NK-92 treated with Interleukin-12 subunit alpha and Interleukin-12 subunit beta, amount 100 ng/mL, for 24 hours (cell line): Measurements from ENCODE around the gene USP25.

ENCODE experiments used
- DNase-seq: peaks from one replicate; lab custom pipeline; 2025; lab: John Stamatoyannopoulos, UW

The USP25 gene

DNA sequence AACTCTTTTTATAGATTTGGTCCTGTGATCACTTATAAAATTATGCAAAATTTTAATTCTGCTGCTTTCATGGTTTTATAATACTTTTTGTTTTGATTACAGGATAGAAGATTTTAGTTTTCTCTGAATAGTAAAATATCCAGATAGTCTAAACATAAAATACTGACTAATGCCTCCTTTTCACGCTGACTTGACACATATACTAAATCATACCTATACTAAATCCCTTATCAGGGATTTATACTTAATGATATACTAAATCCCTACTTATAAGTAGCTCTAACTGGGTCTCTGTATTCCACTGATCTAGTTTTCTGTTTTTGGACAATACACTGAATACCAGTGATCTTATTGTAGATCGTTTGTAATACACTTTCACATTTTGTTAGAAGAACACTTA lies 128.0 kb downstream of the USP25 start:
- DNase-seq, result no peak

DNA sequence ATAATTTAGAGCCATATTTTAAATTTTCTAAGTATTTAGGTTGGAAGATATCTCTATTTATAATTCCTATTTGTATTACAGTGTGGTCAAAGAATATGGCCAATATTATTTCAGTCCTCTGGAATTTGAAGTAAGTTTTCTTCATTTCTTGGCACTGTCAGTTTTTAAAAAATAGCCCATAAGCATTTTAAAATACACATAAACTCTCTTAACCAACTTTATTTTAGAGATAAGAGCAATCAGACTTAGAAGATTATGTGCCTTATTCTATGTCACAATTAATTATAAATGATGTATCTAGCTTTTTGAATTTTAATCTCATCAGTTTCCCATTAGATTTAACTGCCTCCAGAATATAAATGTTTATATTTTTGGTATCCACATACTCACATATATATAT lies 130.8 kb downstream of the USP25 start:
- no peak for DNase-seq

DNA sequence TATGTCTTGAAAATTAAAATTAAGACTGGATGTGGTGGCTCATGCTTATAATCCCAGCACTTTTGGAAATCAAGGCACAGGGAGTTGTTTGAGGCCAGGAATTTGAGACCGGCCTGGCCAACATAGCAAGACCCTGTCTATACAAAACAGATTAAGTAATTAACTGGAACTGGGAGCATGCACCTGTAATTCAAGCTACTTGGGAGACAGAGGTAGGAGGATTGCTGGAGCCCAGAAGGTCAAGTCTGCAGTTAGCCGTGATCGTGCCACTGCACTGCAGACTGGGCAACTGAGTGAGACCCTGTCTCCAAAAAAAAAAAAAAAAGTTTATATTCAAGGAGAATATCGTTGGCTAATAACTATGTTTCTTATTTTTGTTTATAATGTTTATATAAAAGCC lies 139.2 kb downstream of the USP25 start:
- no peak for DNase-seq

DNA sequence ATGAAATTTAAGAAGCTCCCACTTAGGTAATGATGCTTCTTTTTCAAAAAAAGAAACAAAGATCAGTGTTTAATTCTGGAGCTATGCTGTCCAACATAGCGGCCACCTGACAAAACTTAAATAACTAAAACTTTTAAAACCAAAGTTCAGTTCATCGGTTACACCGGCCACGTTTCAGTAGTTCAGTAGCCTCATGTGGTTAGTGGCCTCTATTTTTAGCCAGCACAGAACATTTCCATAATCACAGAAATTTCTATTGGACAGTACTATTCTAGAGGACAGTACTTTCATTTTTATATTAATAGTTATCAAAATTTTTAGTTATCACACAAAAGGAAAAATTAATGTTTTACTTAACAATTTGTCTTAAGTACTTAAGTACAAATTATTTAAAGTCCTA lies 141.0 kb downstream of the USP25 start:
- no peak for DNase-seq

DNA sequence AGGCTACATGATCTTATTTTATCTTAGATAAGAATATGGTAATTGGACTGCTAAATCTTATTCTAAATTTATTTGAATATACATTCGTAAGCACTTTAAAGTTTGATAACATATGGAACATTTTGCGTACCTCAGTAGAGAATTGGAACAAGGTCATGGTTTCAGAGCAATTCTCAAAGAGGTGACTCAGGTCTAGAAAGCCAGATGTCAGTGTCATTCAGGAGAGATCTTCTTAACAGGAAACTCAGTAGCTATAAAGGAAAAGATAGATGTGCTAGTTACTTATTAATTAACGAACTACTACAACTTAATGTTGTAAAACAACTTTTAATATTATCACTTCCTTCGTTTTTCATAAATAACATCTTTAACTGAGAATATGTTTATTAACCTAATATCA lies 142.5 kb downstream of the USP25 start:
- no peak for DNase-seq

DNA sequence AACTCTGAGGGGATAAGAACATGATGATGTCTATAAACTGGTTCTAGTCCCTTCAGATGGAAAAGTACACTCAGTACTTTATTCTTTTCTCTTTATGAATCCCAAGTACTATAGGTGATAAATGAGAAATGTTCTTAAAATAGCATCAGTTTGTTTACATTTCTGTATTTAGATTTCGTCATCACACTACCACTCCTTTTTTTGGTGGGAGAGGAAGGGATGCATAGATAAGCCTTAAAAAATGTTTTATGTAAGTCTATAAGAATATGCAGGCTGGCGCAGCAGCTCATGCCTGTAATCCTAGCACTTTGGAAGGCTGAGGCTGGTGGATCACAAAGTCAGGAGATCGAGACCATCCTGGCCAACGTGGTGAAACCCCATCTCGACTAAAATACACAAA lies 144.8 kb downstream of the USP25 start:
- no peak for DNase-seq

DNA sequence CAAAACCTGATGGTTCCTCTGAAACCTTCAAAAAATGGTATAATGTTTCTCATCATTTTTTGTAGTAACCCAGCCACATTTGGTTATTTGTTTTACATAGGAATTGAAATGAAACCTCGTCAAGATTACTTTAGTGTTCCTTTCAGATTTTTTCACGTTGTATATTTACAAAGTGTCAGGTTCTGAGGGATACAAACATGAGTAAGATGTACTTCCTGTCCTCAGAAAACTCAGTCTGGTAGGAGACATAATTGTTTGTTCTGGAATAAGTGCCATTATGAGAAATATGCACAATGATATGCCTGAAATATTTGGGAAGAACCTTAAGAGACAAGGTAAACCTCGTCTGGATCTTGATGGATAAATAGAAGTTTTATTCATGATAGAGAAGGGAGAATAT lies 145.5 kb downstream of the USP25 start:
- no peak for DNase-seq

DNA sequence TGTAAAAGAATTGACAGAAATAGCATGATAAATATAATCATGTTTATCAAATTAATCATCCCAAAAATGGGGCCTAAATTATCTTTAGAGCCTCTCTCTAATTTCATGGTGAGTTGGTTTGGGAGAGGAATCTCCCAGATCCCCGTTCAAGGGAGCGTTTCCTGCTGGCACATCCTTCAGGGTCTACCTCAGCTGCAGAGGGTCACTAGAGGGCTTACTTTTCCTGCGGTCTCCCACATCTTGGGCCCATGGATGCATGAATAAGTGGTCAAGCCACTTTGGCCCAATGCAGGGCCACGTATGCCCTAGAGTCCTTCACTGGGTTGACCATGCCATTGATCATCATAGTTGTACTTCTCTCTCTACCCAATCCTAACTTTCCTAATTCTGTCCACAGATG lies 164.1 kb downstream of the USP25 start:
- DNase-seq, result no peak

DNA sequence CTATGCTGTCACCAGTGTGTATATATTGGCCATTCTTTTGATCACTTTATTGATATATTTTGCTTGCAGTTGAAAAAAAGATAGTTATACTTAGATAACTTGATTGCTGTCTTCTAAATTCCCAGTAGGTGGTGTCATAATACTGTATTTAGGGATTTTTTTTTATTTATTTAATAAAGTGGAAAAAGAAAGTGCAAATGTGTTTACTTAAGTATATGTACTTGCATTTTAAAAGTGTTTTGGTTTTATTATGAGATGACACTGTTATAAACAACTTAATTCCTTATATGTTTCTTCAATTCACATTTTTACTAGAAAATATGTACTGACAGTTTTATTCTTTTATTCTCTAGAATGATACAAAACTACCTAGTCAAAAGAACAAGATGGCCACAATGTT lies 164.8 kb downstream of the USP25 start:
- no peak for DNase-seq

DNA sequence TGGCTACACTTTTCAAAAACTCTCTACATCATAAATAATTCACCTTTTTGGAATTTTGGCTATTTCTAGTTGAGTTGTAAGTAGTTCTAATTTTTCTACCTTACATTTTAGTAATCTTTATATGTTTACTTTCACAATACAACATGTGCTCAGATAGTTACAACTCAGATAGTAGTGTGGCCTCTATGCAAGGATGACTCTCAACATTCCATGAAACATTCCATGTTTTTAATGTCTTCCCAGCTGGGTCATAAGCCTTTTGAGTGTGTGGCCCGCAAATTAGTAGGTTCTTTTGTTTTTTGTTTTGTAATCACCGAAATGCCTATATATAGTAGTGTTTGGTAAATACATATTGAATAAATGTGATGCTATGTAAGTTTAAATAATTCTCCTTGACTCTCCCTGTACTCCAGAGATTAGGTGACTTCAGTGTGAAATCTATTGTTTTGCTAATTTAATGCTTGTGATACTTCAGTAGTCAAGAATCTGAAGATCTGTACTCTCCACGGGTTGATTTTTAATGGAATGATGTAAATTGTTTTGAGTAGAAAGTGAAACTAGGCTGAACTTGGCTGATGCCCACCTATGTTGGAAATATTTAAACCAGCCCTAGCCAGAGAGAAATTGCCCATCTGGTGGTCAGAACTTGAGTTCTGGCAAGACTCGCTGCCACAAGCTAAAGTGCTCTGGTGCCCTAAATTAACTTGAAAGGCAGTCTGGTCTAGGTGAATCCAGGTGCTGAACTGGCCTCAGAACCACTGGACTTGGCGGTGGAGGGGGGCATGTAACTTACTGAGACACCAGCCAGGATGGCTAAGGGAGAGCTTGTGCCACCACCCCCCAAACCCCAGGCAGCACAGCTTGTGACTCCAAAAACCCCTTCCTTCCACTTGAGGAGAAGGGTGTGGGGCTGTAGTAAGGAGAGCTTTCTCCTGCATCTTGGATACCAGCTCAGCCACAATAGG lies 165.6 kb downstream of the USP25 start:
- no peak for DNase-seq

DNA sequence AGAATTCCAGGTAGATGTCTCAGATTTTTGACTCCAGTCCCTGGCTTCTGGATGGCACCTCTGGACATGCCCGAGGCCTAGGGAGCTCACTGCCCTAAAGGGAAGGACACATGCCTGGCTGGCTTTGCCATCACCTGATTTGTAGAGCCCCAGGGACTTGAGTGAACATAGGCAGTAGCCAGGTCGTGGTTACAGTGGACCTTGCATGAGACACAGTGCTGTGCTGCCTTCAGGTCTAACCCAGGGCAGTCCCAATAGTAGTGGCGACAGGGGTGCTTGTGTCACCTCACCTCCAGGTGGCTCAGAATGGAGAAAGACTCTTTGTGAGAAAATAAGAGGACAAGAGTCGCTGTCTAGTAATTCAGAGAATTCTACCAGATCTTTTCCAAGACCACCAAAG lies 166.7 kb downstream of the USP25 start:
- no peak for DNase-seq

DNA sequence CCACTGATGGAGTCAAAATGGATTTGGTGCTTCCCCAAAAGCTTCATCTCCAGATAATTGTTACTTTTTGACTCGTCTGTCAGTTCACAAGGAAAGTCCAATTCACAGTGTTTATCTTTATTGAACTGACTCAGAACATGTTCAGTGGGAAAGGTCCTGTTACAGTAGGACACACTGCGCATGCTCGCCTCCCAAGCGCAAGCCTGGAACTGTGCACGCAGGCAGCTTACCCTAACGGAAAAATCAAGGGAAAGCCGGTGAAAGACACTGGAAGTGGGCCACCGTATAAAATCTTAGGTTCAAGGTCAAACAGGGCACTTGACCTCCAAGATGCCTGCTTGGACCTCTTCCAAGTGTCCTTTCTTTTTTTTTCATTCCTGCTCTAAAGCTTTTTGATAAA lies 174.6 kb downstream of the USP25 start:
- no peak for DNase-seq

DNA sequence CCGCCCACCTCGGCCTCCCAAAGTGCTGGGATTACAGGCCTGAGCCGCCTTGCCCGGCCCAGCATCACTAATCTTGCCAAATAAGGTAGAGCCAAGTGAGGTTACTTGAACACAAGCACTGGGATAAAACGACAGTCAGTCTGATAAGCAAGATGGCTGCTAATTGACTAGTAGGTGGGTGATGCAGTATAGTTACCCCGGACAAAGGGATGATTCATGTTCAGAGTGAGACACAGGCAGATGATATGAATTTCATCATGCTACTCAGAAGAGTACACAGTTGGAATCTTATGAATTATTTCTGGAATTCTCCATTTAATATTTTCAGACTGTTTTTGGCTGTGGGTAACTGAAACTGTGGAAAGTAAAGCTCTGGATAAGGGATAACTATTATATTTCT lies 178.4 kb downstream of the USP25 start:
- no peak for DNase-seq

DNA sequence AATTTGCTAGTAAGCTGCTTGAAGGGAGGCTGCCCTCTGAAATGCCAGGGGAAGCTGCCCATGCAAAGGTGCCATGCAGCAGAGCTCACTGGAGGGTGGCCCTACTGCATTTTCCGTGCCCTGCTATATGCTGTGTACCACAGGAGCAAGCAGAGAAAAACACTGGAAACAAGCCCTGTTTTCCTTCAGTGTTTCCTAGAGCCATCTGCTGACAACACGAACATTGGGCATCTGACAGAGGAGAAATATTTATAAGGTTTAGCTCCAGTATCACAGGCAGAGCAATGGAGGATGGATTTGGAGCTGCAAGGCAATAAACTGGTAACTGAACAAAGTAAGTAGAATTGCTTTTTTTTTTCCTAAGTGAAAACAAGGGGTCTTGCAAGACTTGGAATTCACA lies 198.4 kb downstream of the USP25 start:
- no peak for DNase-seq

DNA sequence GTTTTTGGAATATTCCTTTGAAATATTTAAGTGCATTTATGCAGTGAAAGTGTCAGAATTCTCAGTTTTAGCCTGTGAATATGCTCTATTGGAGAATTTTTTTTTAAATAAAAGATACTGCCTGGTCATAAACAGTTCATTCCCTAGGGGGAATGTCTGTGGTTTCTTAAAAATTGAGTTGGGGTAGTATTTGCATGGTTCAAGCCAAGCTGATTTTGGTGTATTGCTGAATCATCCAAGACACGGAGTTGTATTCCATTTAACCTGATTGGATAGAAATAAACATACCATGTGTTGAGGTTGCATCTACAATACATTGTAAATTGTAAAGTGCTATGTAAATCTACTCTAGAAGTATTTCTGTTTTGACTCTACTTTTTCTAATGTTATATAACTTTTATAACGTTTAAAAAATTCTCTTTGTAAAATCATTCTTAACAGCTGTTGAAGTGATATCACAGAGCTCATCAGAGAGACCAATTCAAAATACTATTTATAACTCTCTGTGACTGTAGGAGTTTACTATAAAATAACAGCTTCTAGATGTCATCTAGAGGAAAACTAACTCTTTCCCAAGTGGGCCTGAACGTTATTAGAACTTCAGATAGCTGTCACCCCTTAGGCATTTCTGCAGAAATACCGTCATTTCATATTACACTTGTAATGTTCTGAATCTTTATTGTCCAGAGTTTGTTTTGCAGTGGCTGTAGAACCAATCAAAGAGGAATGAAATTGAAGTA lies 199.1 kb downstream of the USP25 start:
- no peak for DNase-seq

DNA sequence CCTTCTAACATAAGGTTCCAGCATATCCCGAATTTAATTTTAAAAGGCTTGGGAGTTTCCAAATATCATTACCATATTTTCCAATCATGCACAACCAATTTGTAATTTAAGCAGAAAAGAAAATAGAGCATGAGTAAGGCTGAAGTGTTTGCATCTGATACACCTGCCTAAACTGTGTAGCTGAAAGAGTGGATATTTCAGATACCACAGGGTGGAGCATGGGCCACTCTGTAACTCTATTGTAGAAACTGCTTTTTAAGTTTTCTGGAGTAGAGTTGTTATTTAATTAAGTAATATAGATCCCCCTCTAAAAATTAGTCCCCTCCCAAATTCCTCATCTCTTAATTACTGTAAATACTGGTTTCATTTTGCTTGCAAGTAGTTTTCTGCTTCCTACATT lies 199.8 kb downstream of the USP25 start:
- no peak for DNase-seq
